ENCODE data around the gene CFAP20DC.

CFAP20DC gene

GRCh38 chr3:58800940-58801339 is 248.9 kb downstream of the CFAP20DC start:
- Histone ChIP-seq H3K27ac (ENCODE audit: extremely low read depth, low read depth, low read length) (no peak overlapping the region), H3K36me3 (ENCODE audit: control insufficient read depth in 2 of 2, insufficient read depth in 1 of 2, low read length in 2 of 2) (no peaks in the 10 kb centered on the region), H3K9me3 (ENCODE audit: control insufficient read depth, insufficient read depth, low read depth, low read length) (no peaks in the 10 kb centered on the region), H3K4me3 (ENCODE audit: low read depth, low read length) (no peak overlapping the region), H3K4me1 (ENCODE audit: control insufficient read depth, insufficient read depth, low read length) (no peaks in the 10 kb centered on the region)
- TF ChIP-seq ZFP69B (tag by site-specific recombination; IDR thresholded peaks at IDR 0.05) (no peak), ZNF701 (tag by site-specific recombination; IDR thresholded peaks at IDR 0.05) (no peak), ZNF488 (tag by site-specific recombination; IDR thresholded peaks at IDR 0.05) (no peak), PRDM2 (tag by site-specific recombination; IDR thresholded peaks at IDR 0.05; ENCODE audit: borderline replicate concordance) (no peak), ZNF580 (tag by site-specific recombination; IDR thresholded peaks at IDR 0.05) (no peak), GLI4 (tag by site-specific recombination; IDR thresholded peaks at IDR 0.05) (no peak), ZNF707 (tag by site-specific recombination; IDR thresholded peaks at IDR 0.05) (no peak)
- ChIA-PET POLR2A (no interaction called here), CTCF (no interaction called here)

DNA sequence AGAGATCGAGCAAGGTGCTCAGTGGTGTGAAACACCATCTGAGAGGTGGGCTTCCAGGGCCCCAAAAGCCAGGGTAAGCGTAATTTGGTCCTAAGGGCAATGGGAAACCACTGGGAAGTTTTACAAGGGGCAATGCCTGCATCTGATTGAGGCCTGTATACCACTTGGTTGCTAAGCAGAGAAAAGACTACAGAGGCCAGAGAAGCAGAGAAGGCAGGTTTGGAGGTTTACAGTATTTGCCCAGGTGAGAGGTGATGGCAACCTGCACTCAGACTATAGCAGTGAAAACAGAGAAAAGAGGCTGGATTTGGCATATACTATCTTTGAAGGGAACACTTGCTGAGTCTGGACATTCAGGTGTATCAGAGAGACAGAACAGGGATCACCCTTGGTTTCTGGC is 249.8 kb downstream of the CFAP20DC start:
- ChIA-PET CTCF (no interaction called here), POLR2A (no interaction called here)
- H3K27ac ChIP-seq (ENCODE audit: extremely low read depth, low read depth, low read length) = no peak overlapping the region
- no peak overlapping the region for H3K4me3 ChIP-seq (ENCODE audit: low read depth, low read length)
- H3K36me3 ChIP-seq (ENCODE audit: control insufficient read depth in 2 of 2, insufficient read depth in 1 of 2, low read length in 2 of 2) = no peaks in the 10 kb centered on the region
- H3K4me1 ChIP-seq (ENCODE audit: control insufficient read depth, insufficient read depth, low read length) = no peaks in the 10 kb centered on the region
- H3K9me3 ChIP-seq (ENCODE audit: control insufficient read depth, insufficient read depth, low read depth, low read length) = no peaks in the 10 kb centered on the region
- no peak for TF ChIP-seq ZNF311 (tag by site-specific recombination; IDR thresholded peaks at IDR 0.05; ENCODE audit: borderline replicate concordance)
- TF ChIP-seq ZNF785 (tag by site-specific recombination; IDR thresholded peaks at IDR 0.05) = no peak
- TF ChIP-seq ZNF140 (tag by site-specific recombination; IDR thresholded peaks at IDR 0.05) = no peak
- no peak for TF ChIP-seq ZNF350 (tag by site-specific recombination; IDR thresholded peaks at IDR 0.05)
- TF ChIP-seq ZNF837 (tag by site-specific recombination; IDR thresholded peaks at IDR 0.05) = no peak
- no peak for TF ChIP-seq KLF16 (tag by site-specific recombination; IDR thresholded peaks at IDR 0.05)
- TF ChIP-seq ZNF202 (tag by site-specific recombination; IDR thresholded peaks at IDR 0.05; ENCODE audit: borderline replicate concordance) = no peak
- TF ChIP-seq ZNF654 (tag by site-specific recombination; IDR thresholded peaks at IDR 0.05; ENCODE audit: low read depth) = no peak
- TF ChIP-seq ZNF621 (tag by site-specific recombination; IDR thresholded peaks at IDR 0.05) = no peak
- TF ChIP-seq, protein P1, sequence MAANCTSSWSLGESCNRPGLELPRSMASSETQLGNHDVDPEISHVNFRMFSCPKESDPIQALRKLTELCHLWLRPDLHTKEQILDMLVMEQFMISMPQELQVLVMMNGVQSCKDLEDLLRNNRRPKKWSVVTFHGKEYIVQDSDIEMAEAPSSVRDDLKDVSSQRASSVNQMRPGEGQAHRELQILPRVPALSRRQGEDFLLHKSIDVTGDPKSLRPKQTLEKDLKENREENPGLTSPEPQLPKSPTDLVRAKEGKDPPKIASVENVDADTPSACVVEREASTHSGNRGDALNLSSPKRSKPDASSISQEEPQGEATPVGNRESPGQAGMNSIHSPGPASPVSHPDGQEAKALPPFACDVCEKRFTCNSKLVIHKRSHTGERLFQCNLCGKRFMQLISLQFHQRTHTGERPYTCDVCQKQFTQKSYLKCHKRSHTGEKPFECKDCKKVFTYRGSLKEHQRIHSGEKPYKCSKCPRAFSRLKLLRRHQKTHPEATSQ (tag by site-specific recombination; IDR thresholded peaks at IDR 0.05) = no peak
- TF ChIP-seq ZNF239 (tag by site-specific recombination; IDR thresholded peaks at IDR 0.05) = no peak
- no peak for TF ChIP-seq HOXC10 (CRISPR knock-in tag; IDR thresholded peaks at IDR 0.05)
- TF ChIP-seq ZNF280C (tag by site-specific recombination; IDR thresholded peaks at IDR 0.05) = no peak
- TF ChIP-seq, protein P2, sequence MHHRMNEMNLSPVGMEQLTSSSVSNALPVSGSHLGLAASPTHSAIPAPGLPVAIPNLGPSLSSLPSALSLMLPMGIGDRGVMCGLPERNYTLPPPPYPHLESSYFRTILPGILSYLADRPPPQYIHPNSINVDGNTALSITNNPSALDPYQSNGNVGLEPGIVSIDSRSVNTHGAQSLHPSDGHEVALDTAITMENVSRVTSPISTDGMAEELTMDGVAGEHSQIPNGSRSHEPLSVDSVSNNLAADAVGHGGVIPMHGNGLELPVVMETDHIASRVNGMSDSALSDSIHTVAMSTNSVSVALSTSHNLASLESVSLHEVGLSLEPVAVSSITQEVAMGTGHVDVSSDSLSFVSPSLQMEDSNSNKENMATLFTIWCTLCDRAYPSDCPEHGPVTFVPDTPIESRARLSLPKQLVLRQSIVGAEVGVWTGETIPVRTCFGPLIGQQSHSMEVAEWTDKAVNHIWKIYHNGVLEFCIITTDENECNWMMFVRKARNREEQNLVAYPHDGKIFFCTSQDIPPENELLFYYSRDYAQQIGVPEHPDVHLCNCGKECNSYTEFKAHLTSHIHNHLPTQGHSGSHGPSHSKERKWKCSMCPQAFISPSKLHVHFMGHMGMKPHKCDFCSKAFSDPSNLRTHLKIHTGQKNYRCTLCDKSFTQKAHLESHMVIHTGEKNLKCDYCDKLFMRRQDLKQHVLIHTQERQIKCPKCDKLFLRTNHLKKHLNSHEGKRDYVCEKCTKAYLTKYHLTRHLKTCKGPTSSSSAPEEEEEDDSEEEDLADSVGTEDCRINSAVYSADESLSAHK (tag by site-specific recombination; IDR thresholded peaks at IDR 0.05) = no peak
- TF ChIP-seq ZNF391 (tag by site-specific recombination; IDR thresholded peaks at IDR 0.05; ENCODE audit: borderline replicate concordance, low read depth) = no peak
- no peak for TF ChIP-seq IKZF3 (tag by site-specific recombination; IDR thresholded peaks at IDR 0.05)

All from HEK293 (cell line).